Pancreas (tissue), 10 donors: ENCODE data around the gene CXorf51A. TPM values are rescaled to one million over a fixed set of nuclear protein-coding genes. Genes with fewer than 3 reads are reported as not detected.
"Not testable (repeated sequence)": the region's sequence is repeated elsewhere in the genome, so short reads cannot be mapped to it uniquely, and the experiment has no call there.

Source experiments
- ATAC-seq, 4 donors: fragments of 200-7000 bp; cut with Tn5 transposase; one replicate each; pipeline versions ENCODE4 v1.8.0 to v1.9.1; 2020; ENCODE audit warnings: mild to moderate bottlenecking in 4 of 4, moderate library complexity in 4 of 4
- DNase-seq, 6 donors: peaks; one replicate each; pipeline ENCODE4 v3.0.0-alpha.2; 2020
- FAIRE-seq: peaks from 2 replicates; lab custom pipeline; 2012; peaks lifted over from hg19 to GRCh38; lab: Jason Lieb, UNC
- H3K27ac ChIP-seq, 4 donors: fragments of 200-600 bp; sonication (generic); 1 replicate in 3 of 4; 2 replicates in 1 of 4; pipeline versions ENCODE4 v1.5.0 to v1.8.0; 2020
- H3K27me3 ChIP-seq, 4 donors: fragments of 200-600 bp; one replicate each; pipeline ENCODE4 v1.8.0; 2021
- H3K36me3 ChIP-seq, 3 donors: fragments of 200-600 bp; sonication (generic) in 1 of 3; one replicate each; pipeline versions ENCODE4 v1.5.0 to v1.8.0; 2020 to 2021
- H3K4me1 ChIP-seq, 3 donors: fragments of 200-600 bp; one replicate each; pipeline ENCODE4 v1.8.0; 2021
- H3K4me3 ChIP-seq, 4 donors: fragments of 200-600 bp; sonication (generic) in 2 of 4; one replicate each; pipeline versions ENCODE4 v1.5.0 to v1.8.0; 2020 to 2021
- H3K9me3 ChIP-seq, 4 donors: fragments of 200-600 bp; one replicate each; pipeline ENCODE4 v1.8.0; 2021
- WGBS, 2 donors: extraction: QIAGEN DNeasy Blood & Tissue Kit; methylation state at CpG; one replicate each; pipeline ENCODE4 v1.1.7; 2013; 5-methylcytosine and 5-hydroxymethylcytosine counted together
- intact Hi-C, 3 donors: fragments of 100-400 bp; cut with DNase I; formaldehyde crosslinking; loops; one replicate each; pipeline versions ENCODE4 v1.11.1 to v1.14.2; 2022
- polyA plus RNA-seq, 2 donors: library from polyadenylated mRNA; stranded (reverse); fragments of 200-250 nt; gene quantifications; one replicate each; pipeline ENCODE4 v1.2.3, GENCODE V29; 2013
- total RNA-seq, 6 donors: library from RNA; stranded (reverse); fragmentation: NEBNext Ultra II Directional in 4 of 6; extraction: Animal tissue kit (Norgen Biotek cat#: 25700) in 4 of 6; gene quantifications; one replicate each; pipeline versions ENCODE4 v1.2.1 to v1.2.4, GENCODE V29; 2021 to 2023
- TF ChIP-seq, protein P1 (sequence below), 4 donors: fragments of 200-600 bp; sonication (generic) in 3 of 4; IDR thresholded peaks; one replicate each; pipeline versions ENCODE4 v1.5.0 to v1.8.0; 2021; ENCODE audit warnings: antibody characterized with exemption in 4 of 4
- donor health status: healthy with polysubstance abuse.
- donor health status: DM: no; HTN: no; CAD: no; lungs with moderate emphysema.
- donor health status: DM: no; HTN: no; CAD: no.
- donor health status: control.
- donor health status: control.
- donor health status: Bipolar disorder and iron deficiency.
- donor health status: DM: yes; HTN: yes; CAD: no.
- donor health status: DM: no; HTN: no; CAD: no.
- donor health status: DM: no; HTN: no; CAD: no.
- donor health status: DM: yes; HTN: yes; CAD: no.

The CXorf51A gene
- total RNA-seq, result not detected
- polyA plus RNA-seq, result not detected

DNA sequence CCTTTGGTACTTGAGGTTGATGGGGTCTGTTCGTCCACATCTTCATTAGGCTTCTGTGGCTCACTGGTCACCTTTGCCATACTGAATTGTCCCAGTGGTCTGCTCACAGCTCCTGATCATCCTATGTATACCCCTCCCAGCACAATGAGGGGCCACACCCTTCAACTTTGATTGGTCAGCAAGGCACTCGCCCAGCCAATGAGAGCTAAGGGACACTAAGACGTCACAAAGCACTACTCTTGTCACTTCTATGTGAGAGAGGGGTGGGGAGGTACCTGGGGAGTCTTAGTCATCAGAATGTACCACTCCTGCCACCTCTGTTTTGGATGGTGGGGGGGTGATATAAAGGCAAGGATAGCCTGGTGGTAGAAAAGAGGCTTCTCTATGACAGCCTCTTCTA is at the start of gene CXorf51A:
CXorf51A (minus strand) TSS at position 101 of the 400 bp plus-strand sequence; CDS start at position 80, 21 bp downstream.
- FAIRE-seq, H3K4me1 ChIP-seq, ATAC-seq, H3K27ac ChIP-seq, H3K36me3 ChIP-seq, H3K27me3 ChIP-seq, intact Hi-C loops, H3K4me3 ChIP-seq, DNase-seq, H3K9me3 ChIP-seq: not testable (repeated sequence)
- no CpG with 5 or more reads among the region's 3 CpGs for WGBS, 2 donors

DNA sequence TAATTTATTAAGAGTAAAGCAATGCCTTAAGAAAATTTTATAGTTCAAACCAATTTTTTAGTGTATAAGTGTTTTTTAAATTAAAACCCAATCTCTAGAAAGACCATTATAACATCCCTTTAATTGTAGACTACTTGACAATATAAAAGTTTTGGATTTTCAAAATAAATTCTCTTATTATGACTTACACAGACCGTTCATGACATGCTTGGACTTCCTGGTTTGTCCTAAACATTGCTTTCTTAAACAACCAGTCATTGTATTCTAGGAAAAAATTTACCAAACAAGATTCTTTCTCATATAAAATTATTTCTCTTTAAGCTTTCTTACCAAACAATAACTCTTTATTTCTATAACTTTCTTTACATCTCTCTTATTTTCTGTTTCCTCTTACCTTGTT is 49.0 kb upstream of the CXorf51A start:
- H3K36me3 ChIP-seq, result no peaks in the 10 kb centered on the region
- TF ChIP-seq, protein P1, sequence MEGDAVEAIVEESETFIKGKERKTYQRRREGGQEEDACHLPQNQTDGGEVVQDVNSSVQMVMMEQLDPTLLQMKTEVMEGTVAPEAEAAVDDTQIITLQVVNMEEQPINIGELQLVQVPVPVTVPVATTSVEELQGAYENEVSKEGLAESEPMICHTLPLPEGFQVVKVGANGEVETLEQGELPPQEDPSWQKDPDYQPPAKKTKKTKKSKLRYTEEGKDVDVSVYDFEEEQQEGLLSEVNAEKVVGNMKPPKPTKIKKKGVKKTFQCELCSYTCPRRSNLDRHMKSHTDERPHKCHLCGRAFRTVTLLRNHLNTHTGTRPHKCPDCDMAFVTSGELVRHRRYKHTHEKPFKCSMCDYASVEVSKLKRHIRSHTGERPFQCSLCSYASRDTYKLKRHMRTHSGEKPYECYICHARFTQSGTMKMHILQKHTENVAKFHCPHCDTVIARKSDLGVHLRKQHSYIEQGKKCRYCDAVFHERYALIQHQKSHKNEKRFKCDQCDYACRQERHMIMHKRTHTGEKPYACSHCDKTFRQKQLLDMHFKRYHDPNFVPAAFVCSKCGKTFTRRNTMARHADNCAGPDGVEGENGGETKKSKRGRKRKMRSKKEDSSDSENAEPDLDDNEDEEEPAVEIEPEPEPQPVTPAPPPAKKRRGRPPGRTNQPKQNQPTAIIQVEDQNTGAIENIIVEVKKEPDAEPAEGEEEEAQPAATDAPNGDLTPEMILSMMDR (IDR thresholded peaks at IDR 0.05), result no peak
- FAIRE-seq (peak; percentile 86), ATAC-seq (no peak), DNase-seq (no peak)
- no peaks in the 10 kb centered on the region for H3K4me1 ChIP-seq
- no peak overlapping the region for H3K27ac ChIP-seq
- H3K4me3 ChIP-seq, result no peak overlapping the region
- intact Hi-C loops, result no loop called here
- 0 to 16% methylated on average over 1 of the region's 1 CpG for WGBS, 2 donors
- peaks cover 0 to 6% (median 0%) of the 10 kb centered on the region in 4 donors for H3K27me3 ChIP-seq
- no peaks in the 10 kb centered on the region for H3K9me3 ChIP-seq

DNA sequence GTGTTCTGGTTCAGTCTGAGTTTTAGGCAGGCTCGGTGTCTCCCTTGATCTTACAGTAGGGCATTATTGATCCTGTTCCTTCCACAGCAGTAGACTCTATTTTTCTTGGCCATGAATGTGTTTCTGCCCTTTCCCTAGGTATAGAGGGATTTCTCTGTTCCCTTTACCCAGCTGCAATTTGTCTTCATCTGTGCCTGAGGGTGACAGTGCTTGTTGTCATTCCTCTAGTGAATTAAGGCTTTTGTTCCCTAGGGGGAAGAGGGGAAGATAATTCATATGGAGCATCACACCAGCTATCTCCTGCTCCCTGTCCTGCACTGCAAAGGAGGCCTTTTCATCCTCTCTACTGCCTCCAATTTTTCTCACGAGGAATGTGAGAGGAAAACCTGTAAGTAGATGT is 39.7 kb upstream of the CXorf51A start:
- TF ChIP-seq, protein P1 (IDR thresholded peaks at IDR 0.05), result no peak
- H3K27me3 ChIP-seq, result peaks cover 0 to 6% (median 0%) of the 10 kb centered on the region in 4 donors
- no peaks in the 10 kb centered on the region for H3K9me3 ChIP-seq
- ATAC-seq (no peak), FAIRE-seq (no peak), DNase-seq (no peak)
- no peak overlapping the region for H3K27ac ChIP-seq
- H3K4me3 ChIP-seq, result no peak overlapping the region
- H3K4me1 ChIP-seq, result no peaks in the 10 kb centered on the region
- intact Hi-C loops, result no loop called here
- no peaks in the 10 kb centered on the region for H3K36me3 ChIP-seq
- 31 to 39% methylated on average over 2 of the region's 2 CpGs for WGBS, 2 donors

DNA sequence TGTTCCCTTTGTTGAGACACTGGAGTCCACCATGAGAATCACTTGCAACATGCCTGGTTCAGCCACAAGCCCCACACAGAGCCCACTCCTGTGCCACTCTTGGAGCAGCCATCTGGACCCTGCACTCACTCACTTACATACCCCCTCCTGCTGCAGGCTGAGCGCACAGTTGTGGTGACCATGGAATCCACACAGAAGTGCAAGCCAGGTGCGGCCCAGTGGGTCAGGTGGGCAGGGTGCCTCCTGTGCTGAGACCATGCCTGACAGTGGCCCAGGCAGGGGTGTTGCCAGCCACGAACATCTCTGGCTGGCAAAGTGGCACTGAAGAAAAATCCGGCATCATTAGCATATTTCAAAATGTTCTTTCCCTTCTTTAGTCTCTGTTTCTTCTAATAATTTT is 17.4 kb upstream of the CXorf51A start:
- intact Hi-C loops, result no loop called here
- Histone ChIP-seq H3K27ac (no peak overlapping the region), H3K4me1 (no peaks in the 10 kb centered on the region), H3K9me3 (no peaks in the 10 kb centered on the region), H3K4me3 (no peak overlapping the region), H3K27me3 (no peaks in the 10 kb centered on the region), H3K36me3 (no peaks in the 10 kb centered on the region)
- 73 to 80% methylated on average over 4 of the region's 4 CpGs for WGBS, 2 donors
- ATAC-seq, result no peak
- no peak for FAIRE-seq
- peak in 2 of 6 donors; percentile 5 to 31 for DNase-seq
- TF ChIP-seq, protein P1 (IDR thresholded peaks at IDR 0.05), result no peak

DNA sequence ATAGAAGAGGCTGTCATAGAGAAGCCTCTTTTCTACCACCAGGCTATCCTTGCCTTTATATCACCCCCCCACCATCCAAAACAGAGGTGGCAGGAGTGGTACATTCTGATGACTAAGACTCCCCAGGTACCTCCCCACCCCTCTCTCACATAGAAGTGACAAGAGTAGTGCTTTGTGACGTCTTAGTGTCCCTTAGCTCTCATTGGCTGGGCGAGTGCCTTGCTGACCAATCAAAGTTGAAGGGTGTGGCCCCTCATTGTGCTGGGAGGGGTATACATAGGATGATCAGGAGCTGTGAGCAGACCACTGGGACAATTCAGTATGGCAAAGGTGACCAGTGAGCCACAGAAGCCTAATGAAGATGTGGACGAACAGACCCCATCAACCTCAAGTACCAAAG is 5.1 kb downstream of the CXorf51A start, which contains the start of gene CXorf51B:
CXorf51B (plus strand) TSS at position 301 of the 400 bp plus-strand sequence; CDS start at position 322, 21 bp downstream.
- H3K27ac ChIP-seq, H3K4me1 ChIP-seq, H3K36me3 ChIP-seq, H3K9me3 ChIP-seq, H3K4me3 ChIP-seq, H3K27me3 ChIP-seq, DNase-seq, ATAC-seq, intact Hi-C loops, FAIRE-seq: not testable (repeated sequence)
- no CpG with 5 or more reads among the region's 3 CpGs for WGBS, 2 donors

Other genes starting within 250 kb of the CXorf51A start
- not detected for gene CXorf51B, start 5.0 kb downstream of the CXorf51A start, total RNA-seq
- not detected for gene CXorf51B, start 5.0 kb downstream of the CXorf51A start, polyA plus RNA-seq